ENCODE results near the gene DNAJC24.

The DNAJC24 gene

DNA sequence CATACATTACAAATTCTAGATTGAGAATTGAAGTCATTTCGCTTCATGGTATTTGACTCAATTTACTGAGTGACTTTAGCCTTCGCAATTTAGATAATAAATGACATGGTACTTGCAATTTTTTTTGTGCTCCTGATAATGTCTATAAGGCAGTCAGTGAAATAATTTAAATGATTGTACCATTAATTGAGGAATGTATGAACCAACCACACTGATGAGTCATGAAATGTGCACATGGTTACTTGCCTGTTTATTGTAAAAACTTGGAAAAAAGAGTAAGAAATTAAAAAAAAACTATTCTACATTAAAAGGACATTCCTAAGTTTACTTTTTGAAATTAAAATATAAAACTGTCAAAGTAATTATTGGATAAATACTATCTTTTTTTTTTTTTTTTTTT, 43.3 kb downstream of the DNAJC24 start:
- FAIRE-seq, result no peak
- DNase-seq (ENCODE audit: insufficient read length, low spot score), result no peak

DNA sequence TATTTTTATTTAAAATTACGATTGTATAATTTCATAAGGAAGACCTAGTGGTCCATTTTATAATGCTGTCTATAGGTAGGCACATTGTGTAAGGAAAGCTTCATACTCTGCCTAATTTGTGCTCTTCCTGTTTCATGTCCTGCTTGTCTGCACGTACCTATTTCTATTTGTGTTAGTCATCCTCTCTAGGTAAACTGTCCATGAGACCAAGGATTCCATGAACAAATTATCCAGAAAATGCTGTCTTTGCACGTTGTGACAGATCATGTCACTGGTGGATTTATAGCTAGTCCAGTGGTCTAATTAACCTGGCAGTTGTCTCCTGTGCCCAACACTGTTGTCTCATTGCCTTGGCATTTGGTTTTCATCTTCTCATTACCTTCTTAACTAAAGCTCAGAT, 44.7 kb downstream of the DNAJC24 start:
- DNase-seq (ENCODE audit: insufficient read length, low spot score), result no peak
- FAIRE-seq, result no peak

DNA sequence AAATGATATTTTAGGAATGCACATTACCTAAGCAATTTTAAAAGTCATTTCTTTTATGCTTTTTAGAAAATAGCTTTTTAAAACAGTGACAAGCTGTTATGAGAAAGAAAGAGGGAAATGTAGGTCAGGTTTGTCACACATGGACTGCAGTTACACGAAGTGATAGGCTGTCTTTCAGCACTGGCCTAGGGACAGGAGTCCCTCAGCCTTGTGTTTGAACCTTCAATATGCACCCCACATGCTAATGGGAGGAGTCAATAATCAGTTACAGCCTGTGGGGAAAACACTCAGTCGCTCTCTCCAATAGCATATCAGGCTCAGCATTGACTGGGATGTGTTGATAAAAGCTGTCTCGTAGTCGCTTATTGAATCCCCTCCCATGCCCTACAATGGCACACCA, 45.8 kb downstream of the DNAJC24 start:
- no peak for DNase-seq (ENCODE audit: insufficient read length, low spot score)
- no peak for FAIRE-seq

DNA sequence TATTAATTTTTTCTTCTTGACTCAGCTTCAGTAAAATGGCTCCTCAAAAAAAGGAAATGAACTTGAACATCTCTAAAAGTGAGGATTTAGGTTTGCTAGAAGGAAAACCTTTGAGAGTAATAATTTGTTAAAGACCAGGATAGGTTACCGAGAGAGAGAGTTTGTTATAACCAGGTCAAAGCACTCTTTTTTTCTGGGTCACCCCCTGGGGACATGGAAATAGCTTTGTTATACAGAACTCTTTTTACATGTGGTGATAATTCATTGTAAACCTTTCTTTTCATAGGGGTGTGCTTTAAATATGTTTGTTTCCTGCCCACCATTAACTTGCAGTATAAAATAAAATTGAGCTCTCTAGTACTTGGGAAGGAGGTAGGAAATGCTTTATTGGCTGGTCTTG, 47.7 kb downstream of the DNAJC24 start:
- FAIRE-seq (no peak), DNase-seq (ENCODE audit: insufficient read length, low spot score) (no peak)

DNA sequence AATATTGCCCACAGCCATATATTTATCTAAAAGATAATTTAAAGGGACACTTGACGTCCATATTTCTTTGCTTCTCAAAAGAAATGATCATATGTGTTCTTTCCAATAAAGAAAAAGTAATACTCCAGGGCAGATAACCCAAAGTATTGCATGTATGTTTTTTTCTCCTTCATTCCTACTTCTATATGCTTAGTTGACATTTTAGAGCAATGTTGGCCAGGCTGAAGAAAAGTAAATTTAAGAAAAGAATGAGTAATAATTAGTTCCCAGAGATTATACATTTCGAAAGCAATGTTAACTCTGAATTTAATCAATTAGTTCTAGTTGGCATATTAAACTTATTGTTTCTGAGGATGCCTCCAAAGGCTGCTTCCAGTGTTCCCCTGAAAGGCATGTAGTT, 48.2 kb downstream of the DNAJC24 start:
- DNase-seq (ENCODE audit: insufficient read length, low spot score) (no peak), FAIRE-seq (no peak)

DNA sequence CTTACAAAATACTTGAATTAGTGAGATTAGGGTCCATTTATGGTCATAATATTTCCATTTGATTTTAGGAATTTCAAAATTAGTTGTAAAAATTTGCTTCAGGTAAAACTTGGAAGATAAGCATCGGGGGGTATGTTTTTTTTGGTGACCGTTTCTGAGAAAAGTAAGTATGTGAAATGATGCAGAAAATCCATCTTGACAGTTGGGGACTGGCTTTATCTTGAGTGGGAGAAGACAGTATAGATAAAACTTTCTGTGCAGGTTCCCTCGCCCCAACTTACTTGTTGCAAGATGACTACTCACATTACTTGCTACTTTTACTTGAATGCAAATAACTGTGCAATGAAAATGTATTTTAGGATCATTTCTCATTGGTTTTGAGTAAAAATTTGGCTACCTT, 49.5 kb downstream of the DNAJC24 start:
- no peak for FAIRE-seq
- DNase-seq (ENCODE audit: insufficient read length, low spot score), result no peak

DNA sequence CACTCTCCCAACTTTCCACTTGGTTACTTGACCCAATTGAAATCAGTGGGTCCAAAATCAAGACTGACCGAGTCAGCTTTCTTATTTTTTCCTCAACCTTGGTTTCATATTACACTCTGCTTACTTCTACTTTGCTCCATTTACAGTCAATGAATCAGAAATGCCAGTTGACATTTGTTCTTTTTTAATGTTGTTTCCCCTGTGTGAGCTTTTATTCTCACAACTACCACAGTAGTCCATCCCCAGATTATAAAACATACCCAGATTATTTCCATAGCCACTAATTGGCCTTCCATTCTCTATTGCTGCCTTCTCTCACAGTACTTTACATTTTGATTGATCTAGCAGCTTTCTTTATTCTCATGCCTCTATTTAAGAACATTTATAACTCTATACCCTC, 50.0 kb downstream of the DNAJC24 start:
- FAIRE-seq, result no peak

DNA sequence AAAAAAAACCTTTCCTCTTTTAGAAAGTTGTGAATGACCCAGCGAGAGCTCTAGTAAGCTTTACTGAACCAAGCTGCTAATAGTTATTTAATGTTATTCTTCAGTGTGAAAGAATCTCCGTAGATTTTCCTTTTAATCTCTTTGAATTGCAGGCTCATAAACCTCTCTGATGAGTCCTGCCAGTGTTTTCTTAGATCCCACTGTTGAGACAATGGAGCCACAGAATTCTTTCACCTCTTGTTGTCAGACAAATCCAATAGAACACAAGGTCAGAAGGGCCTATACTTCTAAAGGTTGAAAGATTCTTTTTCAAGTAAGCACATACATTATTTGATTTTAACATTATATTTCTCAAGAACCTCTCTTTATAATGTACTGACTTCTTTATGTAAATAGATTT, 52.2 kb downstream of the DNAJC24 start:
- DNase-seq (ENCODE audit: insufficient read length, low spot score) (no peak), FAIRE-seq (no peak)

More for the DNA sequence above, 50.0 kb downstream of the DNAJC24 start:
- no peak for DNase-seq (ENCODE audit: insufficient read length, low spot score)

DNA sequence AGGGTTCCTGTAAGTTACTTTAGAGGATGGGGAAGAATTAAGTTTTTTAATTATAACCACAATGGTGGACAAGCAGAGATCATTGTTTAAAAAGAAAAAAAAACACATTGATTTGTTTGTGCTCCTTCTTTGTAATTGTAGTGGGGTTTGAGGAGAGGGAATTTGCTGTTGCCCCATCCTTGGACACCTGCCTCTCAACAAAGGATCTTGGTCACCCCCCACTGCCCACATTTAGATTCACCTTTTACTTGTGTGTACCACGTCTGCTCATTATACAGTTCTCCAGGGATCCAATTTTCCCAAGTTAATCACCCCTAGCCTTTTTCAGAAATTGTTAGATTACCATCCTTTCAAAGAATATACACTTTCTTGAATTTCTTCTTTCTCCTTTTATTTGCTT, 53.0 kb downstream of the DNAJC24 start:
- DNase-seq (ENCODE audit: insufficient read length, low spot score) (no peak), FAIRE-seq (no peak)

DNA sequence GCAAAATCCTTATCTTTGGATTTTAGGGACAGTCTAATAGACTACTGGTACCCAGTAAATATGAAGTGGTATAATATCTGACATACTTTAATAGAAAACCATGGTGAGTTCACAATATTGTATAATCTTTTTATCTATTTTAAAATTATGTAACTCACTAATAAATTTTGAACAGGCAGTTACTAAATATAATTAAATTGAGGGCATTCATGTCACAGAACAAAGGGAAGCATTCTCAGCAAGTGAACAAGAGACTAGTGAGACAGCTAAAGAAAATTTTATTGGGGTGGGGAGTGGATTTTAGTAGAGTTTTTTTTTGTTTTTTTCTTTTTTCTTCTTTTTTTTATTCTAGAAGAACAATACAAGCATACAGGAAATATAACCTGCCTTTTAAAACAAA, 55.0 kb downstream of the DNAJC24 start:
- DNase-seq (ENCODE audit: insufficient read length, low spot score) (no peak), FAIRE-seq (no peak)

DNA sequence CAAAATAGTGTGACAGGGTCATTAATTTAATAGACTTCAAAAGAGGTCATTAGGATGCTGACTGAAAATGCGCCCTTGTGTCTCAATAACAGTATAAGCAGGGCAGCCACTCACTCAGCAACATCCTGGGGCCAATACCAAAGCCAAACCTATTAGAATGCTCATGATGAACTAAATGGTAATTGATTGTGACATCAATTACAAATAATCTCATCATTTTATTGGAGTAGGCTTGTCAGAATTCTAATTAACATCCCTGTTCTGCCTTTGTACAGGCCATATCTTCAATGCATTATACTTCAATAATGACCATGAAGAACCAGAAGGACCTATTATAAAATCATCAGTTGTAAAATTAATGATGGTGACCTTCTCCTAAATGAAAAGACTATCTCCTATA, 64.2 kb downstream of the DNAJC24 start:
- DNase-seq (ENCODE audit: insufficient read length, low spot score), result no peak
- FAIRE-seq, result no peak

DNA sequence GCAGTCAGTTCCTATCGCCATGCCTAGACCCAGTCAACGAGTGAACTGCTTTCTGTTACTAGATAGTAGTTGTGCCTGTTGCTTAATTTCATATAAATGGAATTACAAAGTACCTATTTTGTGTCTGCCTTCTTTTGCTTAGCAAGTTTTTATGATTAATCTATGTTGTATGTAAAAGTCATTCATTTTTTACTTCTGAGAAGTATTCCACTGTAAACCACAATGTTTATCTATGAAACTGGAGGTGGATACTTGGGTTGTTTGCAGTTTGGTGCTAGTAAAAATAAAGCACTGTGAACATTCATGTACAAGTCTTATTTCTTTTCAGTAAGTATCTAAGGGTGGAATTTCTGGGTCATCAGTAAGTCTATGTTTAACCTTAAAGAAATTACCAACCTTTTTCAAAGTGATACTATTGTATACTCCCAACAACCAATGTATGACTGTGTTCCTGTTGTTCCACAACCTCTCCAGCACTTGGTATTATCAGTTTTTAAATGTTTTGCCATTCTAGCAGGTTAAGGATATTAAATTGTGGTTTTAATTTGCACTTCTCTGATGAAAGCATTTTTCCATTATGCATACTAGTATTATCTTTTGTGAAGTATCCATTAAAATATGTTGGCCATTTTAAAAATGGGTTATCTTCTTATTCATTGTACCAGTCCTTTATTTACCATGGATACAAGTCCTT, 68.2 kb downstream of the DNAJC24 start:
- no peak for FAIRE-seq
- DNase-seq (ENCODE audit: insufficient read length, low spot score), result no peak

DNA sequence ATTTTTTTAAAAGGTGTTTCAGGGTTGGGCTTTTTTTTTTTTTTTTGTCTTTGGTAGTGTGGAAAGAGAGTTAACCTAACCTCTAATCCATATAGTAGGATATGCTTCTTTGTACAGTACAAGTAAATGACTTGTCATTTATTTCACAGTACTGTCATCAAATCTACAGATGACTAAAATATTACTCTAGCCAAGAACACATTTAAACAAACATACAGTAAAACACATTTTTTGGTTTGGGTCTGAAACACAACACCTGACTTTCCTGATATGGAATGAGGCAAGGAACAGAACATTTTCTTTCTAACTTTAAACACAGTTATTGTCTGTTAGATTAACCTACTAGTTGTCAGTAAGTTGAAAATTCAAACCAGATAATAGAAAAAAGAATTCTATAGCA, 71.6 kb downstream of the DNAJC24 start:
- DNase-seq (ENCODE audit: insufficient read length, low spot score) (no peak), FAIRE-seq (peak; percentile 28)

DNA sequence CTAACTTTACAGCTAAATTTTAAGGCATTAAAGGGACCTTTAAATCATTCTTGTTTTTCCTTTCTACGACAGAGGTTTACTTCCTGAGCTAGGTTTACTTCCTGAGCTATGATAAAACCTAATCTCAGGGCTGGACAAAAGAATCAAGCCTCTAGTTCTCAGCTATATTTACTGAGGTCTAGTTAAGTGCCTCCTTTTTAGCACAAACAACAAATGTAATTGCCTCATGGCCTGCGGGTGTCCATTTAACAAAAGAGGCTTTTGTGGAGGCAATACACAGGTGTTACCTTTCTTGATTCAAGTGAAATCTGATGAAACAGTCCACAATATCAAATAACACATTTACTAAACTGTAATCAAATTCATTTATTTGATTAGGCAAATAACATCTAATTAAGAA, 72.4 kb downstream of the DNAJC24 start:
- DNase-seq (ENCODE audit: insufficient read length, low spot score) (no peak), FAIRE-seq (no peak)

DNA sequence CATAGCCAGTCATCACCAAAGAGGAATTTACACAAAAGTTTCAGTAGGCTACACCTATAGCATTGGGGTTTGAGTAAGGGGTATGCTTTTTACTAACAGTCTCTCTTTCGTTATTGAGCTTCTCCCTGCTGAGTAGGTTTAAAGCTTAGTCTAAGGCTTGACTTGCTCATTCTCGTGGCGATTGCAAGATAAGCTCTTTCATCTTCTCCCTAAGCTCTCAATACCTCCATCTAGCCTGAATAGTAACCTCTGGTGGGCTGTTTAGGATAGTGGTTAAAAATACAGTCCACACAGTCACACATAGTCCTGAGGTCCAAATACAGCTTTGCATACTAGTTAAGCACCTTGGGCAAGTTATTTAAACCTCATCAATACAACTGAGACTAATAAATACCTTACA, 74.1 kb downstream of the DNAJC24 start:
- FAIRE-seq, result no peak
- DNase-seq (ENCODE audit: insufficient read length, low spot score), result no peak

DNA sequence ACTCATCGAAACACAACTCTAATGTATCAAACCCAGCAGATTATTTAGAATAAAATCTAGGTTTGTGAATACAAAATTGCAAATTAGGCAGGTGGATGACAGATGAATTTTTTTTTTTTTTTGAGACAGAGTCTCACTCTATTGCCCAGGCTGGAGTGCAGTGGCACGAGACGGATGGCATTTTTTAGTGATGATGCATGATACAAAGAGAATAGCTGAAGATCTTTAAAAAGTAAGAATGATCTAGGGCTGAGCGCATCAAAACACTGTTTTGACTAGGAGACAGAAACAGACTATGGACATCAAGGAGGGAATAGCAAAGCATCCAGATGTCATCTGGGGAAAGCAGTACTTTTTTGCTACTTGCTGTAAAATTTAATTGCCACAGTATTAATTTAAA, 76.0 kb downstream of the DNAJC24 start:
- DNase-seq (ENCODE audit: insufficient read length, low spot score) (no peak), FAIRE-seq (no peak)

DNA sequence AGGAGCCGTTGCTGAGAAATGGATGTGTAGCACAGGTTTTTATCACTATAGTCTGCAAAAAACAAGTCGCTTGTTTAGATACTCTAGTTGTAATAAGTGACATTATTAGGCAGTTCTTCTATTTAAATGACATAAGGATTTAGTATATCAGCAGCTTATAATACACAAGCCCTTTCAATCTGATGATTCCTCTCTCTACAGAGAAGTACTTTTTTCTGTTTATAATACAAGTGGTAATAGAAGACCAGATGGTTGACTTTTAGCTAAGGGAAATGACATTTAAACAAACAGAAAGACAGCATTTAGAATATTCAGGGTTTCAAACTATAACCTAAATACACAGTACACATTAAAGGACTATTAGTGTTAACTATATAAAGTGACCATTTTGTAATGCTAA, 79.4 kb downstream of the DNAJC24 start:
- no peak for DNase-seq (ENCODE audit: insufficient read length, low spot score)
- FAIRE-seq, result no peak

DNA sequence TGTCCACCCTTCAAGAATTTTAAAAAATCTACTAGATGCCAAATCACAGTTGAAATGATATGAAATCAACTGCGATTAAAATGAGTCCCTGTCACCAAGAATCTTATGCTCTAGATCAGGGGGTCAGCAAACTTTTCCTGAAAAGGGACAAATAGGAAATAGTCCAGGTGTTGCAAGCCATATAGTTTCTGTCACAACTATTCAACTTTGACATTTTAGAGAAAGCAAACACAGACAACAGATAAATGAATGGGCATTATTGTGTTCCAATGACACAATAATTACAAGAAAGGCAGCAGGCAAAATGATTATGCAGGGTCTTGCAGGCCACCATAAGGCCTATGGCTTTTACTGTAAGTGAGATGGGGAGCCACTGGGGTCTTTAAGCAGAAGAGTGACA, 81.2 kb downstream of the DNAJC24 start:
- no peak for FAIRE-seq
- no peak for DNase-seq (ENCODE audit: insufficient read length, low spot score)

DNA sequence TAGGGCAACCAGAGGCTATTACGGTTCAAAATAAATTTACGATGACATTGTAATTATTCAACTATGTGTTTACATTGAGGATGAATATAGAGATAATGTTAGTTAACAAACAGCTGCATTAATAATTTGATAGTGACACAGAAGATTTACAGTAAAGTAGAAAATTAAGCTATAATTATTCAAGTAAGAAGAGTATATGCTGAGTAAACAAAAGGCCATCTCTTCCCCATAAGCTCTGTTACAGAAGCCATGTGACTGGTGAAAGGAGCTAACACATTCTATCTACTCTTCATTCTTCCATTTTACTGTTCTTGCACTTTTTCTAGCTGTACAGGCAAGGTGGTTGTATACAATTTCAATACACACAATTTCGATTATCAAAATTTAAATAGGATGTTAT, 85.5 kb downstream of the DNAJC24 start:
- FAIRE-seq, result no peak
- no peak for DNase-seq (ENCODE audit: insufficient read length, low spot score)

DNA sequence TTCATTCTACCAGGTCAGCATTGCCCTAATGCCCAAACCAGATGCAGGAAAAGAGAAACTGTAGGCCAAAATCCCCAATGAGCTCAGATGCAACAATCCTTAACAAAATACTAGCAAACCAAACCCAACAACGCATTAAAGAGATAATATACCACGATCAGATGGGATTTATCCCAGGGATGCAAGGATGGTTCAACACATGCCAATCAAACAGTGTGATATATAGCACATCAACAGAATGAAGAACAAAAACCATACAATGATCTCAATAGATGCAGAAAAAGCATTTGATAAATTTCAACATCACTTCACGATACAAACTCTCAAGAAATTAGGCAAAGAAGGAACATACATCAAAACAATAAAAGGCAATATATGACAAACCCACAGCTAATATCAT, 94.8 kb downstream of the DNAJC24 start:
- FAIRE-seq, result no peak

DNA sequence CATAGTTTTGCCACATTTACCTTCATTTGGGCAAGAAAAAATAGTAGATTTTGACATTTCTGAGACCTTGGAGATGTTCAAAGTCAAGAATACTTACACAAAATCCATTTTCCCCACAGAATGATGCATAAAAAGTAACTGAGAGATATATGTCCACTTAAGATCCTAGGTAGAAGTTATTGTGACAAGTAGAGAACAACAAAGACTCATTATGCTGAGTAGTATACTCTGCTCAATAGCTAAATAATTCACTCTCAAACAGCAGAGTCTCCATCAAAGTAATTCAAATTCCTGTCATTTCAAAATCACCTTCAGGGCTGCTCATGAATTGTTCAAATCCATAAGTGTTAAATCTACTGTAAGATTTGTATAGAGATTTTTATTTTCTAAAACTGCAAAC, 104.4 kb downstream of the DNAJC24 start:
- no peak for DNase-seq (ENCODE audit: insufficient read length, low spot score)
- no peak for FAIRE-seq

More for the DNA sequence above, 94.8 kb downstream of the DNAJC24 start:
- no peak for DNase-seq (ENCODE audit: insufficient read length, low spot score)

DNA sequence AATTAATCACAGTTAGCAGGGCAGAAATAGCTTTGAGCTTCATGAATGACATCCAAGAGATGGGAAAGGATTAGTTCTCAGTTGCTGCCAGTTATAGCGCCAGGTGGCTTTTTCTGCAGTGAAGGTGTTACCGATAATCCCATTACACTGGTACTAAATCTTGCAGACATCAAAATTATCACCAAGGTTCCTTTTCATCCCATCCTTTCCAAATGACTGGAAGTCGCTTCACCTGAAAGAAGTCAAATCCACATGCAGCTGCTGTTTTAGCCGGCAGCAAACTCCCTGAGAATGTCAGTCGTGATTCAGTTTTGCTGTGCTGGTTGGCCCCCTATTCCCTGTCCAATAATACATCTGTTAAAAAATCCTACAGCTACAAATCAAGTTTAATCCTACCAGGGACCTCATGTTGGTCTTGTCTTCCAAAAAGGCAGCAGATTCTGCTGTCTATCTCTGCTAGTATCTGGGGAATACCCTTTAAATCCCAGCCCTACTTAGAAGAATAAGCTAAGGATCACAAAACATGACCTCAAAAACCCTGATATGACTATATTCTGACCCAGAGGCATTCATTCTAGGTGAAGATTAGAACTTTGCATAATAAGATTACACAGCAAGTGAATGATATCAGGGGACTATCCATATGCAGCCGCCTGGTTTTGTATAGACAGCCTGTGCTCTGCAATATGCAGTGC, 108.0 kb downstream of the DNAJC24 start:
- FAIRE-seq, result no peak
- DNase-seq (ENCODE audit: insufficient read length, low spot score), result no peak

DNA sequence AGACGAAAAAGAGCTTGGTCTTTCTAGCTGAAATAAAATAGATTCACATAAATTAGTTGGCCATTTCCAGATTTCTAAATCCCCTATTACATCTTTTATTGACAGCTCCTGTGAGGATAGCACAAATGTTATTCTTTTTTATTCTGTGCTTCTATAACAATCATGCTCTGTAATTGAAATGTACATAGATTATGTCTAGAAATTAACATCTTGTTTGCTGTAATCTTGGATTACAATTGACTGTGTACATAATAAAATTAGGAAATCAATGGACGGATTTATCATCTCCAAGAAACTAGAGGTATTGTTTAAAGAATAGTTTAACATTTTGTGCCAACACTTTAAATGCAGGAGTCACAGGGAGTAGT, 108.5 kb downstream of the DNAJC24 start:
- DNase-seq (ENCODE audit: insufficient read length, low spot score) (no peak), FAIRE-seq (no peak)

All from GM19239 (cell line).